Measurements from ENCODE around the gene RANBP17.
A peak's percentile ranks its signal among the peaks of the same experiment; 100 is the strongest.
"Not testable (repeated sequence)": the region's sequence is repeated elsewhere in the genome, so short reads cannot be mapped to it uniquely, and the experiment has no call there.

Gene RANBP17

GRCh38 chr5:171162165-171162564, 300.3 kb downstream of the RANBP17 start:
- DNase-seq, result peak; percentile 45

DNA sequence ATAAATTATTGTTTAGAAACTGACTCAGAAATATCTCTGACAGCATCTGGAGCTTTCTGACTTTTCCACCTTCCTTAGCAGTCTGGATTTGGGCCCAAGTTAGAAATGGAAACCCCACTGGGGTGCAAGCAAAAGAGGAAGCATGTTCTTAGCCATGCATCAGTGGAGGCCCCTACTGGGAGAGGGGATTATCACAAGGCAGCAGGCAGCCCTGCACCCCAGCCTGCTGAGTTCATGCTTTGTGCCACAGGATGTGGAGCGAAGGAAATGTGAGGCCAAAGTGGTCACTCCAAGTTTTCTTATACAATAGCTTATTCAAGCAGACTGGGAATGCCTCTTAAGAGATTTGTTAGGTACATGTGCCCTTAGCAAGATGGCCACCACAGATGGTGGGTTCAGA, 300.8 kb downstream of the RANBP17 start:
- peak; percentile 50 for DNase-seq

DNA sequence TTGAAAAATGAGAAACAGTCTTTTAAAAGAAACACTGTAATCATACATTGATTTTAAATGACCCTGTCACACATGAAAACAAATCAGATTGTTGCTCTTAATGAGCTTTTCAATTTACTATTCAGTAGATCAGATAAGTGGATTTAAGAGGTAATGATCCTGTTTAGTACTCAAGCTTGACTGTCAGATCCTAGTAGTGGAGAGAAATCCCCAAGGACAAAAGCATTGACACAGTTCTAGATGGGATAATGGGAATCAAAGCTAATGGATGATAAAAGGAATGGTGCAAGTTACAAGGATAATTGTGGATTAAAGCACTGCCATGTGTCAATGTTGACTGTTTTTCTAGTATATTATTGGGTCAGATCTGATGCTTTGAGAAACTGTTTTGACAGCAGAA, 304.9 kb downstream of the RANBP17 start:
- peak; percentile 79 for DNase-seq

GRCh38 chr5:171168171-171168570, 306.4 kb downstream of the RANBP17 start:
- DNase-seq, result no peak

- DNase-seq, result not testable (repeated sequence)
Observed at GRCh38 chr5:171174960-171175359, 313.1 kb downstream of the RANBP17 start.

DNA sequence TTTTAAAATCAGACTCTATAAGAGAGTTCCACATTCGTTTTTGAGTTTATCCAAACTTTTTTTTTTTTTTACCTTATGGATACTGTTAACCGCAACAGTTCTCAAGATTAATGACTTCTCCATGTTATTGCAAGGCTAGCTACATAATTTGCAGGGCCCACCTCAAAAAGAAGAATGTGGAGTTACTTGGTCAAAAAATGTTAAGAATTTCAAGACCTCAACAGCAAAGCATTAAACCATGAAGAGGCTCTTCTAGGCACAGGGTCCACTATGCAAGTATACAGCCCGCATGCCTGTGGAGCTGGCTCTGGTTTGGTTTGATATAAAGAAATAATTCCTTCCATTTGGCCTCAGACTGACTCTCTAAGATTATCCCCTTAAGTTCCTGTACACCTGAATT, 313.9 kb downstream of the RANBP17 start:
- DNase-seq, result no peak

- not testable (repeated sequence) for DNase-seq
Observed at GRCh38 chr5:171178190-171178589, 316.4 kb downstream of the RANBP17 start.

DNA sequence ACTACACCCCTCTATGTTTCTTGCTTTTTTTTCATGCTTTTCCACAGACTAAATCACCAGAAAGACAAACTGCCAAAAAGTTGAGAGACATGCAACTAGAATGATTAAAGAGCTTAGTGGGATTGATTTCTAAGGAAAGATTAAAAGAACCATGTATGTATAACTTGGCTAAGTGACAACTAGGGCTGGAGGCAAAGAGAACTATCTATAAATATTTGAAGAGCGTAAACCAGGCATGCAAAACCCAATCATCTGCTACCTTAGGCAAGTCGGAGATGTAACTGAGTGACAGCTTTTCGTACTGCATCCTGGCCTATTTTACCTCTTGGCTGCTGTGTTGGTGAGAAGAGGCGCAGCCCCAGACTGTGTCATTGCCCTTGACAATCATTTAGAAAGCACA, 326.2 kb downstream of the RANBP17 start:
- DNase-seq, result peak; percentile 34

DNA sequence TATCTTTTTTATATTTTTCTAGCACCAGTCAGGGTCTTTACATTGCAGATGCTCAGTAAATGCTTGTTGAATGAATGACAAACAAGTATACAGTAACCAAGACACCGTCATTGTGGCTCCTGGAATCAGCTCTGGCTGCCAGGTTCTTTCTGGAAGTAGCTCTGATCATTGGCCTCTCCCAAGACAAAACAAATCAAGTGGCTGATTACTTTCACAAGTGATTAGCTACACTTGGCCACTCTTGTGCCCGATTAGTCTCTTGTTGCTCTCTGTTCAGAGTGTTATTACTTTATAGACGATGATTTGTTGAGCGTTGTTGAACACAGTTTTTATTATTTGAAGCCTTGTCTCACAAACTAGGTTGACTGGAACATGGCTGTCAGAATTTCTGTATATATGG, 327.6 kb downstream of the RANBP17 start:
- DNase-seq, result peak; percentile 37

DNA sequence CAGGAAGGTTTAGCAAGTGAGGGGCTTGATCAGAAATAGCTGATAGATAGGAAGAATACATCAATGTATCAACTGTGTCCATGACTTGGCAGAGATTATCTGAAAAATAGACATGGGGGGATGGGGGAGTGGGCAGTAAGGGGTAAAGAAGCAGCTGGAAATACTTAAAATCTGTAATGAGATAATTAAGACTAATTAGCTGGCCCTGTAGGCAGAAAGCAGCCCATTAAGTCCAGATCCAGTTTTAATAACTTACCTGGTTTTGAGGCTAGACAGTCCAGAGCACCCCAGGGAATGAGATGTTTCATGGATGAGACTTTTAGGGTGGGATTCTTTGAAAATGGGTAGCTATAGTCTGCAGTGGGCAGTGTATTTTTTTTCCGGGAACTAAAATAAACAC, 330.3 kb downstream of the RANBP17 start:
- no peak for DNase-seq

DNA sequence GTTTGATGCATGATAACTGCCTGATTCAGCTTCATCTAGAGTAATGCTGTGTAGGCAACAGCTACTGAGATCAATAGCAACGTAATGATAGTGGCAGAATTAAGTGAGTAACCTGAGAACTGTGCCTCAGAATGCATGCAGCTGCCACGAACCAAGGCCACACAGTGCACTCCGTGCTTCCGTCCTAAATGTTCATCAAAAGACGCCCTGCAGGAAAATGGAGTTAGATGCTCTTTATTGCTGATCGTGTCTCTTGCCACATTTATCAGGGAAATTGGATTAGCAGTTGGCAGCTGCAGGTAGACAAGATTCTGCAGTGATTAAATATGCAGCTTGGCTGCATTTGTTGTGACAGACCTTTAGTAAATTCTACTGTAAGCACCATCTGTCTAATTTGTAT, 339.5 kb downstream of the RANBP17 start:
- DNase-seq, result peak; percentile 56

DNA sequence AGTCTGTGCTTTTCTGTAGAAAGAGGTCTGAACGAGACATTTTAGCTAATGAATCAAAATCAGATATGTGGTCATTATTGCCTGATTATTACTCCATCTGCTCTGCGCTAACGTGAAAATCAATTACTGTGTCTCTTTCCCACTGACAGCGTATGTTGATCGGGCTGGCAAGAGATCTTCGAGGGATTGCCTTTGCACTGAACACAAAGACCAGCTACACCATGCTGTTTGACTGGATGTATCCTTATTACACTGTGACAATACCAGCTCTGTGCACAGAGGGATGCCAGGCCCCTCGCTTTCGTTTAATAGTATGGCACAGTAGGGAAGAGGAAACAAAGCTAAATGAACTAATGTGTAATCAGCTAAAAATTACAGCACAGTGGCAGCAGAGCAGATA, 343.6 kb downstream of the RANBP17 start:
- peak; percentile 72 for DNase-seq

DNA sequence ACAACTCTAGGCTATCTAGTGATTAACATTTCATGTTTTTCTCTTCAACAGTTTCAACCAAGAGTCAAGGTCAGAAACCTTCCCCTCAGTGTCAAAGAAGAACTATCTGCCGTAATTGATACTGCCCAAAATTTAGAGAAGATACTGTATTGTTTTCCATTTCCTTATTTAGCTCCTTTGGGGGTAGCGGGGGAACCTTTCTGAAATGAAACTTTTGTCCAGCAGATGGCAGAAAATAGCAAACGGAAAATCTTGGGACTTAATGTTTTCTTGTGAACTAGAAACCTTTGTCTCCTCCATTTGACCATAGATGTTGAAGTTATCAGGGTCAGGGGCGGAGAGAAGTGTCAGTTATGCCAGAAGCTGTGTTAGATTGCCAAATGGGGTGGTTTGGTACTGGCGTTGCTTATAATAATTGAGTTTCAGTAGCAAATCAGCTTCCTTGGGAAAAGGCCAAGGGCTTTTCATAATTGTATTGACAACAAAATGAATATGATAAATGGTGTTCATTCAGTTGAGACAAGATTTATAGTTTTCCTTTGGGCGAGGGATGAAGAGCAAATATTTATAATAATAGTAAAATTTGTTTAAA, 345.5 kb downstream of the RANBP17 start:
- DNase-seq, result peak; percentile 81

DNA sequence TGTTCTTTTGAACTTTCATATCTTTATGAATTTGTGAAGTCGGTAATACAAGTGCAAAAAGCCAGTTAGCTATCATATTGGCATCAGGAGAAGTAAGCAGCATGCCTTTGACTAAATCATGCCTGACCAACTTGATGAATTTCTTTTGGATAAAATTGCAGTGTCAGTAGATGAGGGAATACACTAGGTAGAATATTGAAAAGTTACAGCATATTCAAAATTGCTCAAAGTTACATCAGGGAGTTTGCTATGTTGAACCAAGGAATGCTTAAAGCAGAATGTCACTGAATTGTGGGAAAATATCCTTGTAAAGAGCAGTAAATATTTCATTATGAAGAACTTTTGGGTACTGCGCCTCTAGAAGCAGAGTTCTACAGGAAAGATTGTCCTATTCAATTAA, 360.1 kb downstream of the RANBP17 start:
- DNase-seq, result no peak

DNA sequence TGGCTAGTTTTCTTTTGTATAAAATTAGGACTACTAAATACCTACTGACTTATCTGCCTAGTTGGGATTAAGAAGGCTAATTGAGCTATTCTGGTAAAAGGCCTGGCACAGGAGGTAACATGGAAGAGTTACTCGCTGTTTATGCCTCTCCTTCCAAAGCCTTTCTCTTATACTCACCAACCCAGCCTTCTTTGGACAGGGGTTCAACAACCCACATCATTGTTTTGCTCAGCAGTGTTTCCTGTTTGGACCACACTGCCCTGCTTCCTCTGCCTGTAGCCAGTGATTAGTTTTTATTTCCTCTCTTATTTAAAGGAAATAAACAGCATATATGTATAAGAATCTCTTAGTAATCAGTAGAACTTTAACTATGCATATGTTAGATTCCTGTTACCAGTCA, 362.1 kb downstream of the RANBP17 start:
- DNase-seq, result no peak

DNA sequence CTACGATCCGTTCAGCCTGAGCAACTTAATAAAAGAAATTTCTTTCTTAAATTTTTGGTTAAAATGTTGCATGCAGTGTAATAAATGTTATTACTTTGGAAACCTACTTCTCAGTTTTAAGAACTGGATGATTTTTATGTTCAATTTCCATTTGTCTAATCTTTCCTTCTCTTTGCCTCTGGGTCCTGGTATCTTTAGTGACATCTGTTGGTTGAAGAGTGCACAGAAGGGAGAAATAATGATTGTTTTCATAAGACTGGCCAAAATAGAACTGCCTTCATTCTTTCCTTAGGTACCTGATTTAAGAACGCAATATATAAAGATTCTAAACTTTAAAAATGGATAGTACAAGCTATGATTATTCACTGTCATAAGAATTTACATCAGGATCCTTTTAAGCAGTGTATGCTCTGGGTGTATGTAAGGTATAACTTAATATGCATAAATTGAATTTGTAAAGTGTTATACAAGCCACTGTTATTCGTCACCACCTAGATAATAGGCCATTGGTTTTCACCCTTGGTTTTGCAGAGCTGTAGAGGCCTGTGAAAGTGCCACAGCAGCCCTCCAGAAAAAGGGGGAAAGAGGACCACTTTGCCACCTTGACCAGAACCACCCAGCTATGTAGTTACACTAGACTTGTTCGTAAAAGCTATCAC, 364.4 kb downstream of the RANBP17 start:
- DNase-seq, result no peak

- no peak for DNase-seq
Observed at GRCh38 chr5:171226864-171227263, 365.0 kb downstream of the RANBP17 start.

- no peak for DNase-seq
Observed at GRCh38 chr5:171236651-171237050, 374.8 kb downstream of the RANBP17 start.

GRCh38 chr5:171242521-171242920, 380.7 kb downstream of the RANBP17 start:
- no peak for DNase-seq

GRCh38 chr5:171246231-171246630, 384.4 kb downstream of the RANBP17 start:
- no peak for DNase-seq

- no peak for DNase-seq
Observed at GRCh38 chr5:171249460-171249859, 387.6 kb downstream of the RANBP17 start.

DNA sequence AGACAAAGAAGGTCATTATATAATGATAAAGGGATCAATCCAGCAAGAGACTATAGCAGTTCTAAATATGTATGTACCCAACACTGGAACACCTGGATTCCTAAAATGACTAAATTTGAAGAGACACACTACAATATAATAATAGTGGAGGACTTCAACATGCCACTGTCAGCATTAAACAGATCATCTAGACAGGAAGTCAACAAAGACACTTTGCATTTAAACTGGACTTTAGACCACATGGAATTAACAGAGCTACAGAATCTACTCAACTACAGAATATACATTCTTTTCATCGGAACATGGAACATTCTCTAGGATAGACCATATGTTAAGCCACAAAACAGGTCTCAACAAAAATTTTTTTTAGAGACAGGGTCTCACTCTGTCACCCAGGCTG, 388.9 kb downstream of the RANBP17 start:
- no peak for DNase-seq

DNA sequence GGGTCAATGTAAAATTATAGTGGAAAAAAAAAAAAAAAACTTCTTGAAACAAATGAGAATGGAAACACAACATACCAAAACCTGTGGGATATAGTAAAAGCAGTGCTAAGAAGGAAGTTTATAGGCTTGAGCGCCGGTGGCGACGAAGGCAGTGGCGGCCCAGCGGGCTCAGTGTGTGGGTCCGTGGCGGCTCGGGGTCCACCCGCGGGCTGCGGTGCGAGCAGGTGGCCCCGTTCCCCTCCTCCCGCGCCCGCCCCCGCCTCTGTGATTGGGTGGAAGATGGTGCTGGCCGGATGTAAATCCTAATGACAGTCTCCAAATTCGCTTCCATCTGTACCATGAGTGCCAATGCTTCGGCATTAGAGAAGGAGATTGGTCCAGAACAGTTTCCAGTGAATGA, 389.7 kb downstream of the RANBP17 start:
- DNase-seq, result no peak

DNA sequence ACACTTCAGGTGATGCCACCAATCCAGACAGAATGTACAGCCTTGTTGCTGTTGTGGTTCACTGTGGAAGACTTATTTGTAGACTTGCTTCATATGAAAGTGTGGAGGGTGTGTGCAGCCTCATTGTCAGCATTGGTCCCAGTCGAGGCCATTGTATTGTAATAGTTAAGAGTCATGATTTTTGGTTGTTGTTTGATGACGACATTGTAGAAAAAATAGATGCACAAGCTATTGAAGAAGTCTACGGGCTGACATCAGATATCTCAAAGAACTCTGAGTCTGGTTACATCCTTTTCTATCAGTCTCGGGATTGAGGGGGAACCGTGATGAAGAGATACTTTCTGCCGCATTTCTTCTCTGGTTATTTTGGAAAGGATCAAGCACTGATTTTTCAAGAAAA, 390.9 kb downstream of the RANBP17 start:
- DNase-seq, result no peak

Measured in eye (tissue), 1 donor.